Measurements from ENCODE around the gene RECK.

The RECK gene

GRCh38 chr9:36011379-36011778, 25.3 kb upstream of the RECK start:
- no peaks in the 10 kb centered on the region for H4K20me1 ChIP-seq (ENCODE audit: insufficient read depth, low read length, poor library complexity, severe bottlenecking)
- no peaks in the 10 kb centered on the region for H3K79me2 ChIP-seq (ENCODE audit: insufficient read depth, low read length)
- H3K9me2 ChIP-seq (replicated peaks; ENCODE audit: low read depth, low read length) = no peaks in the 10 kb centered on the region
- H3K4me1 ChIP-seq (ENCODE audit: insufficient read depth, low read length, poor library complexity, severe bottlenecking) = peaks cover 3% of the 10 kb centered on the region
- no peak for TF ChIP-seq CTCF (conservative IDR thresholded peaks at IDR 0.05; ENCODE audit: low read length)
- no peak for TF ChIP-seq EZH2phosphoT487 (IDR thresholded peaks at IDR 0.05; ENCODE audit: borderline replicate concordance)
- H3F3A ChIP-seq (ENCODE audit: low read depth) = no peaks in the 10 kb centered on the region
- H3K36me3 ChIP-seq (ENCODE audit: insufficient read depth, low read length) = no peaks in the 10 kb centered on the region
- no peak overlapping the region for H3K4me3 ChIP-seq (ENCODE audit: low read length, poor library complexity, severe bottlenecking)
- no peaks in the 10 kb centered on the region for H3K27me3 ChIP-seq (ENCODE audit: insufficient read depth, low read length, poor library complexity, severe bottlenecking)
- no peak overlapping the region for H2AFZ ChIP-seq (ENCODE audit: low read length)
- no peak overlapping the region for H3K4me2 ChIP-seq (ENCODE audit: low read depth, low read length, poor library complexity, severe bottlenecking)
- H3K9ac ChIP-seq (ENCODE audit: low read depth, low read length, poor library complexity, severe bottlenecking) = no peak overlapping the region
- H3K9me3 ChIP-seq (ENCODE audit: insufficient read depth, low read depth, low read length) = no peaks in the 10 kb centered on the region

- no peak overlapping the region for H3K9ac ChIP-seq (ENCODE audit: low read depth, low read length, poor library complexity, severe bottlenecking)
- H2AFZ ChIP-seq (ENCODE audit: low read length) = no peak overlapping the region
- TF ChIP-seq CTCF (conservative IDR thresholded peaks at IDR 0.05; ENCODE audit: low read length) (no peak), EZH2phosphoT487 (IDR thresholded peaks at IDR 0.05; ENCODE audit: borderline replicate concordance) (no peak)
Observed at GRCh38 chr9:36017278-36017677, 19.4 kb upstream of the RECK start.

GRCh38 chr9:36018129-36018528, 18.6 kb upstream of the RECK start:
- Histone ChIP-seq H3K4me3 (ENCODE audit: low read length, poor library complexity, severe bottlenecking) (no peak overlapping the region), H3K27me3 (ENCODE audit: insufficient read depth, low read length, poor library complexity, severe bottlenecking) (no peaks in the 10 kb centered on the region), H3K9ac (ENCODE audit: low read depth, low read length, poor library complexity, severe bottlenecking) (no peak overlapping the region), H3K79me2 (ENCODE audit: insufficient read depth, low read length) (no peaks in the 10 kb centered on the region), H4K20me1 (ENCODE audit: insufficient read depth, low read length, poor library complexity, severe bottlenecking) (no peaks in the 10 kb centered on the region), H3K4me2 (ENCODE audit: low read depth, low read length, poor library complexity, severe bottlenecking) (no peak overlapping the region), H2AFZ (ENCODE audit: low read length) (no peak overlapping the region), H3F3A (ENCODE audit: low read depth) (no peaks in the 10 kb centered on the region), H3K9me3 (ENCODE audit: insufficient read depth, low read depth, low read length) (no peaks in the 10 kb centered on the region), H3K9me2 (replicated peaks; ENCODE audit: low read depth, low read length) (no peaks in the 10 kb centered on the region), H3K4me1 (ENCODE audit: insufficient read depth, low read length, poor library complexity, severe bottlenecking) (no peaks in the 10 kb centered on the region), H3K36me3 (ENCODE audit: insufficient read depth, low read length) (no peaks in the 10 kb centered on the region)
- TF ChIP-seq CTCF (conservative IDR thresholded peaks at IDR 0.05; ENCODE audit: low read length) = no peak
- TF ChIP-seq EZH2phosphoT487 (IDR thresholded peaks at IDR 0.05; ENCODE audit: borderline replicate concordance) = no peak

More at GRCh38 chr9:36017278-36017677, 19.4 kb upstream of the RECK start:
- no peaks in the 10 kb centered on the region for H4K20me1 ChIP-seq (ENCODE audit: insufficient read depth, low read length, poor library complexity, severe bottlenecking)
- H3K36me3 ChIP-seq (ENCODE audit: insufficient read depth, low read length) = no peaks in the 10 kb centered on the region
- H3F3A ChIP-seq (ENCODE audit: low read depth) = no peaks in the 10 kb centered on the region
- no peaks in the 10 kb centered on the region for H3K9me3 ChIP-seq (ENCODE audit: insufficient read depth, low read depth, low read length)
- H3K27me3 ChIP-seq (ENCODE audit: insufficient read depth, low read length, poor library complexity, severe bottlenecking) = no peaks in the 10 kb centered on the region
- H3K4me2 ChIP-seq (ENCODE audit: low read depth, low read length, poor library complexity, severe bottlenecking) = no peak overlapping the region
- H3K4me1 ChIP-seq (ENCODE audit: insufficient read depth, low read length, poor library complexity, severe bottlenecking) = no peaks in the 10 kb centered on the region
- H3K4me3 ChIP-seq (ENCODE audit: low read length, poor library complexity, severe bottlenecking) = no peak overlapping the region
- no peaks in the 10 kb centered on the region for H3K9me2 ChIP-seq (replicated peaks; ENCODE audit: low read depth, low read length)
- H3K79me2 ChIP-seq (ENCODE audit: insufficient read depth, low read length) = no peaks in the 10 kb centered on the region
